A549 (cell line): Measurements from ENCODE around the gene NBPF1.
"Not testable (repeated sequence)": the region's sequence is repeated elsewhere in the genome, so short reads cannot be mapped to it uniquely, and the experiment has no call there.

ENCODE experiments used
- CEBPB ChIP-seq, 2 experiments: fragments of >200 bp in 1 of 2; sonication (Bioruptor Twin) in 1 of 2; formaldehyde crosslinking in 1 of 2; IDR thresholded peaks; 2 replicates each; pipeline ENCODE4 v1.6.1; 2012 to 2016
- RAD21 ChIP-seq, 2 experiments: fragments of >200 bp in 1 of 2; sonication (Bioruptor Twin) in 1 of 2; formaldehyde crosslinking in 1 of 2; IDR thresholded peaks in 1 of 2; conservative IDR thresholded peaks in 1 of 2; 2 replicates in 1 of 2; 3 replicates in 1 of 2; pipeline ENCODE4 v1.6.1; 2012 to 2018; ENCODE audit warnings: inconsistent platforms in 1 of 2
- TP53 ChIP-seq: fragments of 250-450 bp; sonication (Bioruptor Pico); IDR thresholded peaks from 2 replicates; pipeline ENCODE4 v1.5.0; 2021; ENCODE audit warnings: mild to moderate bottlenecking, moderate library complexity
- TF ChIP-seq, protein P1 (sequence below): fragments of >200 bp; sonication (Bioruptor Twin); formaldehyde crosslinking; IDR thresholded peaks from 3 replicates; pipeline ENCODE4 v1.5.1; 2016
- TF ChIP-seq, protein P2 (sequence below): IDR thresholded peaks from 2 replicates; pipeline ENCODE4 v1.6.1; 2012

DNA sequence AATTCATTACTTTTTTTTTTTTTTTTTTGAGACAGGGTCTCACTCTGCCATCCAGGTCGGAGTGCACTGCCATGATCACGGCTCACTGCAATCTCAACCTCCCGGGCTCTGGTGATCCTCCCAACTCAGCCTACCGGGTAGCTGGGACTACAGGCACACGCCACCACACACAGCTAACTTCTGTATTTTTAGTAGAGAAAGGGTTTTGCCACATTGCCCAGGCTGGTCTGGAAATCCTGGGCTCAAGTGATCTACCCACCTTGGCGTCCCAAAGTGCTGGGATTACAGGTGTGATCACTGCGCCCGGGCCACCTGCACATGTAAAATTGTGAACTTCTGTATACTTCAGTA lies 1.4 kb downstream of the NBPF1 start:
- not testable (repeated sequence) for TF ChIP-seq CEBPB (IDR thresholded peaks at IDR 0.05); TP53 (CRISPR knock-in tag); RAD21 (conservative IDR thresholded peaks at IDR 0.05 in 1 of 2, IDR thresholded peaks at IDR 0.05 in 1 of 2)
- TF ChIP-seq, protein P1, sequence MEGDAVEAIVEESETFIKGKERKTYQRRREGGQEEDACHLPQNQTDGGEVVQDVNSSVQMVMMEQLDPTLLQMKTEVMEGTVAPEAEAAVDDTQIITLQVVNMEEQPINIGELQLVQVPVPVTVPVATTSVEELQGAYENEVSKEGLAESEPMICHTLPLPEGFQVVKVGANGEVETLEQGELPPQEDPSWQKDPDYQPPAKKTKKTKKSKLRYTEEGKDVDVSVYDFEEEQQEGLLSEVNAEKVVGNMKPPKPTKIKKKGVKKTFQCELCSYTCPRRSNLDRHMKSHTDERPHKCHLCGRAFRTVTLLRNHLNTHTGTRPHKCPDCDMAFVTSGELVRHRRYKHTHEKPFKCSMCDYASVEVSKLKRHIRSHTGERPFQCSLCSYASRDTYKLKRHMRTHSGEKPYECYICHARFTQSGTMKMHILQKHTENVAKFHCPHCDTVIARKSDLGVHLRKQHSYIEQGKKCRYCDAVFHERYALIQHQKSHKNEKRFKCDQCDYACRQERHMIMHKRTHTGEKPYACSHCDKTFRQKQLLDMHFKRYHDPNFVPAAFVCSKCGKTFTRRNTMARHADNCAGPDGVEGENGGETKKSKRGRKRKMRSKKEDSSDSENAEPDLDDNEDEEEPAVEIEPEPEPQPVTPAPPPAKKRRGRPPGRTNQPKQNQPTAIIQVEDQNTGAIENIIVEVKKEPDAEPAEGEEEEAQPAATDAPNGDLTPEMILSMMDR, result not testable (repeated sequence)
- TF ChIP-seq, protein P2, sequence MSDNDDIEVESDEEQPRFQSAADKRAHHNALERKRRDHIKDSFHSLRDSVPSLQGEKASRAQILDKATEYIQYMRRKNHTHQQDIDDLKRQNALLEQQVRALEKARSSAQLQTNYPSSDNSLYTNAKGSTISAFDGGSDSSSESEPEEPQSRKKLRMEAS, result not testable (repeated sequence)
